Left ventricle myocardium inferior (tissue), 1 donor: ENCODE data around the gene C19orf67. TPM values are rescaled to one million over a fixed set of nuclear protein-coding genes. Genes with fewer than 3 reads are reported as not detected.

Source experiments
- DNase-seq: peaks from one replicate; pipeline ENCODE4 v3.0.0-alpha.2; 2020
- H3K27ac ChIP-seq: fragments of 200-600 bp; replicated peaks from 2 replicates; pipeline ENCODE4 v1.8.0; 2021
- H3K27me3 ChIP-seq: fragments of 200-600 bp; 2 replicates; pipeline ENCODE4 v1.8.0; 2021; ENCODE audit warnings: low read depth
- H3K36me3 ChIP-seq: fragments of 200-600 bp; 2 replicates; pipeline ENCODE4 v1.8.0; 2021
- H3K4me1 ChIP-seq: fragments of 200-600 bp; 2 replicates; pipeline ENCODE4 v1.8.0; 2021
- H3K4me3 ChIP-seq: fragments of 200-600 bp; 2 replicates; pipeline ENCODE4 v1.8.0; 2021; ENCODE audit warnings: mild to moderate bottlenecking, moderate library complexity
- H3K9me3 ChIP-seq: fragments of 200-600 bp; replicated peaks from 2 replicates; pipeline ENCODE4 v1.8.0; 2021
- intact Hi-C: fragments of 100-400 bp; cut with micrococcal nuclease; formaldehyde crosslinking; loops from one replicate; pipeline ENCODE4 v1.11.0; 2022
- total RNA-seq: library from RNA; stranded (reverse); fragmentation: NEBNext Ultra II Directional; extraction: Animal tissue kit (Norgen Biotek cat#: 25700); gene quantifications from one replicate; pipeline ENCODE4 v1.2.1, GENCODE V29; 2021
- TF ChIP-seq, protein P1 (sequence below): fragments of 200-600 bp; IDR thresholded peaks from 2 replicates; pipeline ENCODE4 v1.8.0; 2021; ENCODE audit warnings: antibody characterized with exemption, mild to moderate bottlenecking, borderline replicate concordance
- donor health status: DM: no; HTN: yes; CAD: no; lungs with severe emphysema.

C19orf67 gene
- total RNA-seq, 1 donor from 2014 or later, result not detected

DNA sequence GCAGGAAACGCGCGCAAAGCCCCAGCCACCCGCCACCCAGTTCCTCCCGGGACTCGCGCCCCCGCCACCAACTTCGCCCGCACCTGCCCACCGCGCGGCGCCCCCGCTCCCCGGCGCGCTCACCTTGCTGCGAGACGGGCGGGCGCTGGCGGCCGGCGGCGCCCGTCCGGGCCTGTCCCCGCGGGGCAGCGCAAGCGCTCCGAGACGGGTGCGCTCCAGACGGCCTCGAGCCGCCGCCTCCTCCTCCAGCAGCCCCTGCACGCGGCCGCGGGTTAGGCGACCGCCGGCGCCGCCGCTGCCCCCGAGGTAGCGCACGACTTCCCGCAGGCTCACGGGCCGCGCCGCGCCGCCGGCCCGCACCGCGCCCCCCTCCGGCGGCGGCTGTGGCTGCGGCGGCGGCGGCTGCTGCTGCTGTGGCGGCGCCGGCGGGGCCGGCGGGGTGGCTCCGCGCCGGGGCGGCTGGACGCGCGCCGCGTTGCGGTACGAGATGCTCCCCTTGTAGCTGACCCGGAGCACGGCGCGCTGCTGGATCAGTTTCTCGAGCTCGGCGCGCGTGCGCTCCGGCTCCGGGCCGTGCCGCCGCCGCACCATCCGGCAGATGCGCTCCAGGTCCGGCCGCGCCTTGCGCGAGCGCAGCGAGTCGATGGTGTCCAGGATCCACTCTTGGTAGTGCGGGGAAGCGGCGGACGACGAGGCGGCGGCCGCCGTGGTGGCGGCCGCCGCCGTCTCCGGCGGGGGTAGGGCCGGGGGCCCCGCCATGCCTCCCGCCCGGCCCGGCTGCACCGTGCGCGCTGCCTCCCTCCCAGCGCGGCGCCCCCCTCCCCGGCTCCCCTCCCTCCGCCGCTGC, 4.3 kb upstream of the C19orf67 start:
- Histone ChIP-seq H3K9me3 (peaks cover 12% of the 10 kb centered on the region), H3K36me3 (peaks cover 25% of the 10 kb centered on the region), H3K27me3 (no peaks in the 10 kb centered on the region), H3K27ac (peak overlapping the region; percentile 98), H3K4me1 (peaks cover 24% of the 10 kb centered on the region), H3K4me3 (peak overlapping the region; percentile 95)
- intact Hi-C loops, result no loop called here
- TF ChIP-seq, protein P1, sequence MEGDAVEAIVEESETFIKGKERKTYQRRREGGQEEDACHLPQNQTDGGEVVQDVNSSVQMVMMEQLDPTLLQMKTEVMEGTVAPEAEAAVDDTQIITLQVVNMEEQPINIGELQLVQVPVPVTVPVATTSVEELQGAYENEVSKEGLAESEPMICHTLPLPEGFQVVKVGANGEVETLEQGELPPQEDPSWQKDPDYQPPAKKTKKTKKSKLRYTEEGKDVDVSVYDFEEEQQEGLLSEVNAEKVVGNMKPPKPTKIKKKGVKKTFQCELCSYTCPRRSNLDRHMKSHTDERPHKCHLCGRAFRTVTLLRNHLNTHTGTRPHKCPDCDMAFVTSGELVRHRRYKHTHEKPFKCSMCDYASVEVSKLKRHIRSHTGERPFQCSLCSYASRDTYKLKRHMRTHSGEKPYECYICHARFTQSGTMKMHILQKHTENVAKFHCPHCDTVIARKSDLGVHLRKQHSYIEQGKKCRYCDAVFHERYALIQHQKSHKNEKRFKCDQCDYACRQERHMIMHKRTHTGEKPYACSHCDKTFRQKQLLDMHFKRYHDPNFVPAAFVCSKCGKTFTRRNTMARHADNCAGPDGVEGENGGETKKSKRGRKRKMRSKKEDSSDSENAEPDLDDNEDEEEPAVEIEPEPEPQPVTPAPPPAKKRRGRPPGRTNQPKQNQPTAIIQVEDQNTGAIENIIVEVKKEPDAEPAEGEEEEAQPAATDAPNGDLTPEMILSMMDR, result no peak
- DNase-seq, result peak; percentile 58

GRCh38 chr19:14089412-14089661, 3.8 kb upstream of the C19orf67 start:
- TF ChIP-seq, protein P1, result peak; percentile 26
- H3K4me3 ChIP-seq, result peak overlapping the region; percentile 95
- intact Hi-C loops, result no loop called here

DNA sequence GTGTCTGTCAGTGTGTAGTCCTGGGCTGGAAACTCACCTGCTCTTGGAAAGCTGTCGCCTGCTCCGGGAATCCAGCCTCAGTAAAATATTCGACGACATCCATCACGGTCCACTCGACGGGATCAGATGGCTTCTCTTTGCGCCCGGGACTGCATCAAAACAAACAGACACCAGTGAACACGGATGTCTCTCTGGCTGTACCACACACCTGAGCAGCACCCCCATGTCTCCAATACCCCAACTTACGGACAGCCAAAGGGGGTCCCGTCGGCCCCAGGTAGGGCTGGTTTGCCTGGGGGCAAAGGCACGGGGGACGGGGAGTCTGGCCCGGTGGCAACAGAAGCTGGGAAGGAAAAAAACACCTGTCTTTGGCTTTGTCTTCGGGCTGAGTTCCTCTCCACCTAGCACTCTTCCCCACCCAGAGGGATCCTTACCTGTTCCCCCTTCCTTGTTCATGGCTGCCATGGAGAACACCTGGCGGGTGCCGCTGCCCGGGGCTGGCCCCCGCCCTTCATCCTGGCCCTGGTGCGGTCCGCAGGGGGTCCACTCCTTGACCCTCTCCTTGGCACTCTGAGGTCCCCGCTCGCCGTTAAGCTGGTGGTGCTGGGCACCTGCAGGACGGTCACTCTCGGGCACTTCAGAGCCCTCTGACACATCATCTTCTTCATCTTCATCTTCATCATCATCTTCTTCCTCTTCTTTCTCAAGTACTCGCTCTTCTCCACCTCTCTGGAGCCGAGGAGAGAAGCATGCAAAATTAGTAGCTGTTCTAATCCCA, 3.2 kb upstream of the C19orf67 start:
- intact Hi-C loops, result no loop called here
- peak overlapping the region; percentile 98 for H3K27ac ChIP-seq
- H3K27me3 ChIP-seq, result no peaks in the 10 kb centered on the region
- peak overlapping the region; percentile 95 for H3K4me3 ChIP-seq
- no peak for DNase-seq
- TF ChIP-seq, protein P1, result no peak
- H3K4me1 ChIP-seq, result peaks cover 24% of the 10 kb centered on the region
- peaks cover 11% of the 10 kb centered on the region for H3K9me3 ChIP-seq
- H3K36me3 ChIP-seq, result peaks cover 25% of the 10 kb centered on the region

More at GRCh38 chr19:14089412-14089661, 3.8 kb upstream of the C19orf67 start:
- peaks cover 12% of the 10 kb centered on the region for H3K9me3 ChIP-seq
- peaks cover 24% of the 10 kb centered on the region for H3K4me1 ChIP-seq
- H3K27ac ChIP-seq, result peak overlapping the region; percentile 98
- no peak for DNase-seq
- H3K36me3 ChIP-seq, result peaks cover 25% of the 10 kb centered on the region
- no peaks in the 10 kb centered on the region for H3K27me3 ChIP-seq

- no peak overlapping the region for H3K4me3 ChIP-seq
- DNase-seq, result no peak
- H3K4me1 ChIP-seq, result peaks cover 31% of the 10 kb centered on the region
- H3K36me3 ChIP-seq, result peaks cover 17% of the 10 kb centered on the region
- intact Hi-C loops, result no loop called here
- no peaks in the 10 kb centered on the region for H3K27me3 ChIP-seq
- no peak overlapping the region for H3K27ac ChIP-seq
- no peaks in the 10 kb centered on the region for H3K9me3 ChIP-seq
- TF ChIP-seq, protein P1, result no peak
Measured at GRCh38 chr19:14086098-14086497, 515 bp upstream of the C19orf67 start.

- DNase-seq, result no peak
- H3K36me3 ChIP-seq, result peaks cover 2% of the 10 kb centered on the region
- peaks cover 28% of the 10 kb centered on the region for H3K4me1 ChIP-seq
- H3K27me3 ChIP-seq, result no peaks in the 10 kb centered on the region
- peak overlapping the region; percentile 94 for H3K27ac ChIP-seq
- no peaks in the 10 kb centered on the region for H3K9me3 ChIP-seq
- TF ChIP-seq, protein P1, result no peak
- H3K4me3 ChIP-seq, result peak overlapping the region; percentile 83
- intact Hi-C loops, result no loop called here
Measured at GRCh38 chr19:14082675-14082960, 3.0 kb downstream of the C19orf67 start.
